K562 (cell line): ENCODE data around the gene RHEB. TPM values are rescaled to one million over a fixed set of nuclear protein-coding genes. Genes with fewer than 3 reads are reported as not detected.

ENCODE experiments used
- ATAC-seq: fragments of 200-7000 bp; cut with Tn5 transposase; 3 replicates; pipeline ENCODE4 v1.9.1; 2020; ENCODE audit warnings: moderate library complexity
- BruUV-seq: library from RNA; stranded (reverse); fragments of 400-500 nt; replicated peaks from 2 replicates; lab custom pipeline; 2021; lab: Mats Ljungman, UMichigan
- CTCF ChIA-PET: fragments of 300-600 bp; formaldehyde crosslinking; extraction: SDS; loops from one replicate; lab custom pipeline; 2021; ENCODE audit warnings: low intra/inter-chr PET ratio; lab: Yijun Ruan, JAX
- POLR2A ChIA-PET: fragments of 300-600, 350-650 bp; sonication (Branson Sonifier 250); formaldehyde crosslinking; extraction: SDS; loops from one replicate; lab custom pipeline; 2021; ENCODE audit warnings: antibody characterized with exemption, inconsistent platforms; lab: Yijun Ruan, JAX
- DNase-seq, 4 experiments: peaks; one replicate each; pipeline versions ENCODE4 v3.0.0 to v3.0.0-alpha.2; 2011 to 2018; ENCODE audit warnings: low spot score in 3 of 4, mixed read lengths in 3 of 4; ENCODE audit errors: extremely low read depth in 1 of 4
- FAIRE-seq: peaks from 2 replicates; lab custom pipeline; 2011; peaks lifted over from hg19 to GRCh38; lab: Jason Lieb, UNC
- H2AFZ ChIP-seq: 2 replicates; pipeline ENCODE4 v1.6.0; 2011; ENCODE audit warnings: low read depth, low read length, control low read depth, inconsistent platforms
- H3K27ac ChIP-seq: fragments of 200-600 bp; 3 replicates; pipeline ENCODE4 v1.8.0; 2011; ENCODE audit warnings: low read depth, mild to moderate bottlenecking, control low read depth, inconsistent platforms, low read length, moderate library complexity, mixed read lengths; ENCODE audit errors: extremely low read depth
- H3K27me3 ChIP-seq, 2 experiments: fragments of 300-600 bp in 1 of 2; 2 replicates in 1 of 2; 3 replicates in 1 of 2; pipeline versions ENCODE4 v1.6.0 to v1.8.0; 2011; ENCODE audit warnings: inconsistent platforms in 2 of 2, low read length in 2 of 2, mild to moderate bottlenecking in 1 of 2, mixed read lengths in 1 of 2, moderate library complexity in 1 of 2; ENCODE audit not compliant: control insufficient read depth in 2 of 2, insufficient read depth in 2 of 2
- H3K36me3 ChIP-seq: fragments of 300-600 bp; 3 replicates; pipeline ENCODE4 v1.8.0; 2011; ENCODE audit warnings: mild to moderate bottlenecking, low read length, inconsistent platforms; ENCODE audit not compliant: control insufficient read depth, insufficient read depth
- H3K4me1 ChIP-seq, 2 experiments: fragments of 200-600 bp in 1 of 2; replicated peaks in 1 of 2; 2 replicates in 1 of 2; 3 replicates in 1 of 2; pipeline versions ENCODE4 v1.5.1 to v1.8.0; 2011; ENCODE audit warnings: inconsistent platforms in 2 of 2, low read length in 2 of 2, mild to moderate bottlenecking in 1 of 2, mixed read lengths in 1 of 2, moderate library complexity in 1 of 2; ENCODE audit not compliant: control insufficient read depth in 2 of 2, insufficient read depth in 2 of 2
- H3K4me2 ChIP-seq: 2 replicates; pipeline ENCODE4 v1.6.1; 2011; ENCODE audit warnings: low read length, control low read depth, inconsistent platforms, mixed read lengths; ENCODE audit not compliant: insufficient read depth
- H3K4me3 ChIP-seq: fragments of 200-600 bp; sonication (generic), shearing (Covaris generic); 2 replicates; pipeline ENCODE4 v1.5.1; 2016; ENCODE audit warnings: control low read depth, inconsistent platforms
- H3K79me2 ChIP-seq: fragments of 200-600 bp; 3 replicates; pipeline ENCODE4 v1.8.0; 2011; ENCODE audit warnings: low read length, inconsistent platforms; ENCODE audit not compliant: control insufficient read depth, insufficient read depth
- H3K9ac ChIP-seq, 2 experiments: 2 replicates each; pipeline versions ENCODE4 v1.6.0 to v1.6.1; 2011; ENCODE audit warnings: low read depth in 2 of 2, low read length in 2 of 2, control low read depth in 1 of 2, inconsistent platforms in 1 of 2, mild to moderate bottlenecking in 1 of 2, mixed read lengths in 1 of 2; ENCODE audit not compliant: insufficient read depth in 1 of 2
- H3K9me1 ChIP-seq: one replicate; pipeline ENCODE4 v1.6.0; 2011; ENCODE audit warnings: inconsistent platforms, mild to moderate bottlenecking, low read length, moderate library complexity; ENCODE audit not compliant: control insufficient read depth, insufficient read depth
- H3K9me3 ChIP-seq: replicated peaks from 2 replicates; pipeline ENCODE4 v1.5.1; 2011; ENCODE audit warnings: low read depth, low read length, inconsistent platforms; ENCODE audit not compliant: control insufficient read depth, insufficient read depth
- H4K20me1 ChIP-seq: replicated peaks from 2 replicates; pipeline ENCODE4 v1.6.1; 2011; ENCODE audit warnings: low read length, inconsistent platforms, mixed read lengths; ENCODE audit not compliant: control insufficient read depth, insufficient read depth
- ATF1 ChIP-seq, 2 experiments: fragments of 450-650 bp in 1 of 2; IDR thresholded peaks; 2 replicates each; pipeline ENCODE4 v1.6.1; 2016; ENCODE audit warnings: missing compliant biosample characterization in 1 of 2, missing genetic modification characterization in 1 of 2
- BRF2 ChIP-seq: IDR thresholded peaks from 3 replicates; pipeline ENCODE4 v1.6.1; 2011; ENCODE audit warnings: borderline replicate concordance, mild to moderate bottlenecking; ENCODE audit not compliant: insufficient read length, insufficient read depth
- ETV5 ChIP-seq: sonication (generic); formaldehyde crosslinking; IDR thresholded peaks from 2 replicates; pipeline ENCODE4 v1.4.0; 2020; ENCODE audit warnings: low read depth, mild to moderate bottlenecking, missing genetic modification reagents
- EWSR1 ChIP-seq: fragments of 450-650 bp; IDR thresholded peaks from 2 replicates; pipeline ENCODE4 v1.6.1; 2018; ENCODE audit warnings: borderline replicate concordance, mild to moderate bottlenecking, low read depth, moderate library complexity; ENCODE audit not compliant: partially characterized antibody
- ZKSCAN8 ChIP-seq: fragments of 200-800 bp; sonication (Bioruptor generic); IDR thresholded peaks from 2 replicates; pipeline ENCODE4 v1.6.1; 2016; ENCODE audit warnings: missing genetic modification characterization, missing compliant biosample characterization
- ZNF197 ChIP-seq: fragments of 200-800 bp; sonication (Bioruptor generic); IDR thresholded peaks from 2 replicates; pipeline ENCODE4 v1.6.1; 2016; ENCODE audit warnings: low read depth, missing genetic modification characterization, missing compliant biosample characterization
- ZNF518B ChIP-seq: fragments of 250-450 bp; sonication (Bioruptor Pico); IDR thresholded peaks from 2 replicates; pipeline ENCODE4 v1.5.0; 2021; ENCODE audit warnings: mild to moderate bottlenecking, moderate library complexity
- WGBS: fragments of 100-300 bp; shearing (Covaris generic); methylation state at CpG from one replicate; pipeline ENCODE4 v1.1.6; 2016; ENCODE audit warnings: low coverage, mixed read lengths; ENCODE audit not compliant: insufficient coverage; ENCODE audit errors: missing lambda C conversion rate; 5-methylcytosine and 5-hydroxymethylcytosine counted together
- in situ Hi-C: fragments of 300-500 bp; cut with MboI; formaldehyde crosslinking; loops from 4 replicates; pipeline ENCODE4 v1.15.0; 2018; ENCODE audit warnings: inconsistent platforms, mixed read lengths
- intact Hi-C: fragments of 100-400 bp; cut with micrococcal nuclease; formaldehyde crosslinking; loops from 2 replicates; pipeline ENCODE4 v1.14.2; 2022
- polyA plus RNA-seq, 8 experiments: library from polyadenylated mRNA; depleted of rRNA in 4 of 8; stranded (reverse) in 5 of 8; unstranded in 3 of 8; fragments of >200 nt; fragmentation: Nextera tagmentation in 2 of 8; fragmentation: Illumina TruSeq in 1 of 8; extraction: Ambion mirVana in 2 of 8; extraction: Trizol in 1 of 8; gene quantifications; 2 replicates each; pipeline versions ENCODE4 v1.2.1 to v1.2.3, GENCODE V29; 2011 to 2014; ENCODE audit warnings: inconsistent platforms in 1 of 8, missing spikeins in 1 of 8
- total RNA-seq, 7 experiments: library from RNA; depleted of rRNA in 6 of 7; stranded (reverse); fragments of >200 nt in 6 of 7; fragmentation: Illumina TruSeq in 2 of 7; extraction: Trizol in 2 of 7; gene quantifications; 2 replicates each; pipeline versions ENCODE4 v1.2.1 to v1.2.3, GENCODE V29; 2011 to 2021; ENCODE audit warnings: low replicate concordance in 1 of 7
- TF ChIP-seq, protein P1 (sequence below): fragments of 200-800 bp; sonication (Bioruptor generic); IDR thresholded peaks from 2 replicates; pipeline ENCODE4 v1.6.1; 2017; ENCODE audit warnings: missing genetic modification characterization, missing compliant biosample characterization
- TF ChIP-seq, protein P2 (sequence below): fragments of 250-450 bp; sonication (Bioruptor Pico); IDR thresholded peaks from 2 replicates; pipeline ENCODE4 v1.8.0; 2021; ENCODE audit warnings: mild to moderate bottlenecking, moderate library complexity
- TF ChIP-seq, protein P3 (sequence below): fragments of 450-650 bp; IDR thresholded peaks from 2 replicates; pipeline ENCODE4 v1.6.1; 2016; ENCODE audit warnings: missing biosample characterization, missing genetic modification characterization

Gene RHEB
- total and polyA plus RNA-seq, 9 of the 15 experiments (the other 6 are each of a cell fraction or from before 2014, with no cell fraction given) = 28.5 to 249 (median 182) TPM

DNA sequence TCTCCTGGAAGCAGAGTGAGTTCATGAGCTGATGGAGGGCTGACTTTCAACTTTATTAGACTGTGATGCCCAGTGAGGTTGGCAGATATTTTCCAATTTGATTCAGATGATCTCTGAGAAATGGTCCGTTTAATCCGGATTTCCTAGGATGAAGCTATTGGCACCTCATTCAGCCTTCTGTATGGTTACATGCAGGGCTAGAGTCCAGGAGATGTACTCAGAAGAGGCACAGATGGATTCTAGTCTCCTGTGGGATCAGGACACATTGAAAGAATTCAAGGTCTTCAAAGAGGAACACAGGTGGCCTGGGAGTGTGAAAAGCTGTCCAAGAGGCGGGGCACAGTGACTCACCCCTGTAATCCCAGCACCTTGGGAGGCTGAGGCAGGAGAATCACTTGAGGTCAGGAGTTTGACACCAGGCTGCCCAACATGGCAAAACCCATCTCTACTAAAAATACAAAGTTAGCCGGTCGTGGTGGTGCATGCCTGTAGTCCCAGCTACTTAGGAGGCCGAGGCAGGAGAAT, 23.0 kb upstream of the RHEB start:
- no peak overlapping the region for H3K4me2 ChIP-seq
- no peaks in the 10 kb centered on the region for H3K36me3 ChIP-seq
- intact Hi-C loops = no loop called here
- in situ Hi-C loops = no loop called here
- H3K4me1 ChIP-seq = no peaks in the 10 kb centered on the region
- no peak for ATAC-seq
- no peak overlapping the region for H3K27ac ChIP-seq
- no peak for FAIRE-seq
- H4K20me1 ChIP-seq = no peaks in the 10 kb centered on the region
- H3K4me3 ChIP-seq = no peak overlapping the region
- no TSS peak for BruUV-seq
- no peak for DNase-seq
- H3K9me1 ChIP-seq = no peaks in the 10 kb centered on the region
- H3K9ac ChIP-seq = no peak overlapping the region
- no peak overlapping the region for H2AFZ ChIP-seq
- no peaks in the 10 kb centered on the region for H3K79me2 ChIP-seq
- ChIA-PET CTCF (no interaction called here), POLR2A (interaction anchor here (0.9 to 1.2 kb wide), 2 partner anchors 18 to 23 kb away, joined by 3 read pairs; partner anchors contain the start of gene RHEB)
- peaks cover 59 to 70% of the 10 kb centered on the region in 2 experiments for H3K27me3 ChIP-seq
- H3K9me3 ChIP-seq = no peaks in the 10 kb centered on the region
- WGBS = 1% methylated on average over 6 of the region's 6 CpGs
- TF ChIP-seq ZNF197 (CRISPR knock-in tag) = no peak
- TF ChIP-seq ATF1 (CRISPR knock-in tag; IDR thresholded peaks at IDR 0.05) = no peak
- TF ChIP-seq ATF1 (tag; IDR thresholded peaks at IDR 0.05) = no peak
- no peak for TF ChIP-seq EWSR1
- TF ChIP-seq, protein P1, sequence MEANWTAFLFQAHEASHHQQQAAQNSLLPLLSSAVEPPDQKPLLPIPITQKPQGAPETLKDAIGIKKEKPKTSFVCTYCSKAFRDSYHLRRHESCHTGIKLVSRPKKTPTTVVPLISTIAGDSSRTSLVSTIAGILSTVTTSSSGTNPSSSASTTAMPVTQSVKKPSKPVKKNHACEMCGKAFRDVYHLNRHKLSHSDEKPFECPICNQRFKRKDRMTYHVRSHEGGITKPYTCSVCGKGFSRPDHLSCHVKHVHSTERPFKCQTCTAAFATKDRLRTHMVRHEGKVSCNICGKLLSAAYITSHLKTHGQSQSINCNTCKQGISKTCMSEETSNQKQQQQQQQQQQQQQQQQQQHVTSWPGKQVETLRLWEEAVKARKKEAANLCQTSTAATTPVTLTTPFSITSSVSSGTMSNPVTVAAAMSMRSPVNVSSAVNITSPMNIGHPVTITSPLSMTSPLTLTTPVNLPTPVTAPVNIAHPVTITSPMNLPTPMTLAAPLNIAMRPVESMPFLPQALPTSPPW = no peak
- TF ChIP-seq BRF2 = no peak
- TF ChIP-seq, protein P2, sequence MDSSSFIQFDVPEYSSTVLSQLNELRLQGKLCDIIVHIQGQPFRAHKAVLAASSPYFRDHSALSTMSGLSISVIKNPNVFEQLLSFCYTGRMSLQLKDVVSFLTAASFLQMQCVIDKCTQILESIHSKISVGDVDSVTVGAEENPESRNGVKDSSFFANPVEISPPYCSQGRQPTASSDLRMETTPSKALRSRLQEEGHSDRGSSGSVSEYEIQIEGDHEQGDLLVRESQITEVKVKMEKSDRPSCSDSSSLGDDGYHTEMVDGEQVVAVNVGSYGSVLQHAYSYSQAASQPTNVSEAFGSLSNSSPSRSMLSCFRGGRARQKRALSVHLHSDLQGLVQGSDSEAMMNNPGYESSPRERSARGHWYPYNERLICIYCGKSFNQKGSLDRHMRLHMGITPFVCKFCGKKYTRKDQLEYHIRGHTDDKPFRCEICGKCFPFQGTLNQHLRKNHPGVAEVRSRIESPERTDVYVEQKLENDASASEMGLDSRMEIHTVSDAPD (CRISPR knock-in tag) = no peak
- TF ChIP-seq ETV5 (CRISPR knock-in tag) = no peak
- TF ChIP-seq ZNF518B (CRISPR knock-in tag) = no peak
- TF ChIP-seq, protein P3, sequence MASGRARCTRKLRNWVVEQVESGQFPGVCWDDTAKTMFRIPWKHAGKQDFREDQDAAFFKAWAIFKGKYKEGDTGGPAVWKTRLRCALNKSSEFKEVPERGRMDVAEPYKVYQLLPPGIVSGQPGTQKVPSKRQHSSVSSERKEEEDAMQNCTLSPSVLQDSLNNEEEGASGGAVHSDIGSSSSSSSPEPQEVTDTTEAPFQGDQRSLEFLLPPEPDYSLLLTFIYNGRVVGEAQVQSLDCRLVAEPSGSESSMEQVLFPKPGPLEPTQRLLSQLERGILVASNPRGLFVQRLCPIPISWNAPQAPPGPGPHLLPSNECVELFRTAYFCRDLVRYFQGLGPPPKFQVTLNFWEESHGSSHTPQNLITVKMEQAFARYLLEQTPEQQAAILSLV (tag) = no peak
- no peak for TF ChIP-seq ZKSCAN8 (CRISPR knock-in tag)
